HG03097 (cell line): ENCODE measurements around the gene SARNP.
"Not testable (repeated sequence)": the region's sequence is repeated elsewhere in the genome, so short reads cannot be mapped to it uniquely, and the experiment has no call there.

ENCODE experiments used
- ATAC-seq: cut with Tn5 transposase; IDR thresholded peaks from one replicate; pipeline ENCODE4 v1.9.1; 2021; ENCODE audit not compliant: unreplicated experiment, low FRiP score

Gene SARNP

DNA sequence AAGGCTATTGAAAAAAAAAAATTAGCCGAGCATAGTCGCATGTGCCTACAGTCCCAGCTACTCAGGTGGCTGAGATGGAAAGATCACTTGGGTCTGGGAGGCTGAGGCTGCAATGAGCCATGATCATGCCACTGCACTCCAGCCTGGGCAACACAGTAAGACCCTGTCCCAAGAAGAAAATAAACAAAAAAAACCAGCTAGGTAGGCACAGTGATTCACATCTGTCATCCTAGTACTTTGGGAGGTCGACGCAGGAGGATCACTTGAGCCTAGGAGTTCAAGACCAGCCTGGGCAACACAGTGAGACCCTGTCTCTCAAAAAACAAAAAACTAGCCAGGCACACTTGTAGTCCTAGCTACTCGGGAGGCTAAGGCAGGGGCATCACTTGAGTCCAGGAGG, 8.2 kb downstream of the SARNP start:
- ATAC-seq = no peak

DNA sequence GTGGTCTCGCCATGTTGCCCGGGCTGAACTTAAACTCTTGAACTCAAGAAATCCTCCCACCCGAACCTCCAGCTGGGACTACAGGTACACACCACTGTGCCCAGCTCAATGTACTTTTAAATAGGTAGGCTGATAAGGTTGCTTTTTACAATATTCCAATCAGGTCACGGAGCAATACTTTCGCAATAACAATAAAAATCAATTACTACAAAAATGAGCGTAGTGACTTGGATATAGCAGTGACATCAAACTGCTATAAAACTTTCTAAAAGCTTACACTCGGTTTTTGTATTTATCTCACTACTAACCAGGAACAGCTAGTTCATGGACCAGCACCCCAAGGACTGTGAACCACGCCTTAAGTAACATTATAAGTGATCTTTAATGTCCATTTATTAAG, 10.5 kb downstream of the SARNP start:
- no peak for ATAC-seq

DNA sequence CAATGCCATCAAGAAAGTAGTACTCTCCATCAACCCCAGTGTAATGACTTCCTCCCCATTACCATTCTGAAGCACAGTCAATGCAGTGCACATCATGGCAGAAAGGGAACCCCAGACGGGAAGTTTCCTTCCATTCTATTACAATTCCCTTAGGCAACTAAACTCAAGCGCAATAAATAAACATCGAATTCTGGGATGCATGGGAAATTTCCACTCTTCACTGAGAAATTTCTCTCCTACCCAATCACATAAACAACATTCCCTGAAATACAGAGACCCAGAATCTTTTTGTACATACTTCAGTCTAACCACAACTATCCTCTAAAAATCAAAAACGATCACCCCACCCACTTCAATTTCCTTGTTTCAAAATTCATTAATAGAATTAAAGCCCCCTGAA, 20.0 kb downstream of the SARNP start:
- no peak for ATAC-seq

DNA sequence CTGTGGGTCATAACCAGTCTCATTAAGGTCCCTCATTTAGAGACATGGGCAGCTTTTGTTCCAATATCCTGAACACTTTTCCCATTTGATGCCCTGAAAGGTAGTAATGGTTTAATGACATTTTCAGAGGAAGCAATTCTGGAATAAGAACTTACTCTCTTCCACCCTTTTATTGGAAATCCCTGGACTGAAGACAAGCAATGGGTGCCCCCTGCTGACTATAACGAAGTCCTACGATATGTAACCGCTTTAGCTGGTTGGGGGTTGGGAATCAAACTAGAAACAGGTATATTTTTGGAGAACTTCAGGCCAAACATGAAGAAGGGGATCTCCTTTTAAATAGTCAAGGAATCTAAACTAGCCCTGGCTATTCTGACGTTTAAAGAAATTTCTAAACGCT, 20.5 kb downstream of the SARNP start:
- no peak for ATAC-seq

DNA sequence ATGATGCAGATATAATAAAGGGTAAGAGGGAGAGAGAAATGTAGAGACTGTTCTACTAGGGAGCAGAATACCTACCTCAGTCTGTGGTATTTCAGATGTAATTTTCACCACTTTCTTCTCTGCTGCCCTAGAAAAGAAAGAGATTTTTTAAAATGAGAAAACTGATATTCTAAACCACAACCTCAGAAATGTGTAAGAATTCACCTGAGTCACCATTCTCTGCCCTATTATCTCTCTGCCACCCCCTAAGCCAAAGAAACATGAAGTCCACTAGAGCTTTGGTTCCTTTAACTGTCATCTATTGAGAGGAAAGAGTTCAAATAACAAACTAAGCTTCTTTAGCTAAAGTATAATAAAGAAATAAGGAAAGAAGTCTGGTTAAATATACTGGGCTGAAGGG, 21.6 kb downstream of the SARNP start:
- no peak for ATAC-seq

DNA sequence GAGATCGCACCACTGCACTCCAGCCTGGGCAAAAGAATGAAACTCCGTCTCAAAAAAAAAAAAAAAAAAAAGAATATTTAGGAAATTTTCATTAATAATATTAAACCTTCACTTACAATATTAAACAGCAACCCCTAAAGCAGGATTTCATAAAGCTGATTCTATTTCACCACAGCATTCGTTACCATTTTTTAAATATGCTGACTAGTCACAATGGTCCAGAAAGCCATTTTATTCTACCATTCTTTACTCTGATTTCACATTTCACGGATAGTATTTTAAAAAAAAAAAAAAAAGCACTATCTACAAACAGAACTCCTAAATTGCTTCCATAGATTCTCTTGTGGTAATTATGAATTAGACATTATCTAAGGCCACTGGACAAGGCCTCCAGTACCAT, 27.6 kb downstream of the SARNP start:
- no peak for ATAC-seq

DNA sequence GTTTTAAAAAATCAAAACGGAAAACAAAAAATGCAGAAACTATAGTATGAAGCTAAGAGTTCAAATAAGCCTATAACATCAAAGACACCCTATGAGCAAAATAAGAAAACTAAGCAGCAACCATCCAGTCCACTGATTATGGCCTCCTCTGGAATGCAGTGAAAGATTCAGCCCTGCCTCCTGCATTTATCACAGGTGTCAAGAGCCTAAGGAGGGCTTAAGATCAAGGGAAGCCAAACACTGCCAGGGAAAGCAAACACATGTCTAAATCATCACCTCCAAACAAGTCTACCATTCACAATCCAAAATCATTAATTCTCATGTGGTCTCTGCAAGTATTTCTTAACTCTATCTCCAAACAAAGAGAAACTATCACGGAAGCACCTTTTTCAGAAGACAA, 28.4 kb downstream of the SARNP start:
- ATAC-seq = no peak

DNA sequence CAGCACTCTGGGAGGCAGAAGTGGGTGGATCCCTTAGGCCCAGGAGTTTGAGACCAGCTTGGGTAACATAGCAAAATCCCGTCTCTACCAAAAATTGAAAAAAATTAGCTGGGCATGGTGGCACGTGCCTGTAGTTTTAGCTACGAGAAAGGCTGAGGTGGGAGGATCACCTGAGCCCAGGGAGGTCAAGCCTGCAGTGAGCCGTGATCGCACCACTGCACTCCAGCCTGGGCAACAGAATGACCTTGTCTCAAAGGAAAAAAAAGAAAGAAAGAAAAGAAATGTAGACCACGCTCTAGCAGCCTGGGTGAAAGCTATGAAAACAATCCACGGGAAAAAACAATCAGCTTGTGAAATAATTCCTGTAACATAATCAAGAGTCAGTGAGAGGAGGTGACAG, 29.0 kb downstream of the SARNP start:
- no peak for ATAC-seq

DNA sequence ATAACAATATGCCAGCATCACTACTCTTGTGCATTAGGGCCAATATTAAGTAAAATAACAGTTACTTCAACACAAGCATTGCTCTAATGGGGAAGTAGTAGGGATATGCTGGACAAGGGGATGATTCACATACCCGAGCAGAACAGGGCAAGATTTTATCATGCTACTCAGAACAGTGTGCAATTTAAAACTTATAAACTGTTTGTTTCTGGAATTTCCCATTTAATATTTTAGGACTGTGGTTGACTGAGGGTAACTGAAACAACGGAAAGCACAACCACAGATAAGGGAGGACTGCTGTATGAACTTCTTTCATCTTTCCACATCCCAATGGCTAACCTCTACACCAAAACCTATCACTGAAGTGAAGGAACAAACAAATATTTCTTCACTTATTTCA, 36.8 kb downstream of the SARNP start:
- ATAC-seq = no peak

DNA sequence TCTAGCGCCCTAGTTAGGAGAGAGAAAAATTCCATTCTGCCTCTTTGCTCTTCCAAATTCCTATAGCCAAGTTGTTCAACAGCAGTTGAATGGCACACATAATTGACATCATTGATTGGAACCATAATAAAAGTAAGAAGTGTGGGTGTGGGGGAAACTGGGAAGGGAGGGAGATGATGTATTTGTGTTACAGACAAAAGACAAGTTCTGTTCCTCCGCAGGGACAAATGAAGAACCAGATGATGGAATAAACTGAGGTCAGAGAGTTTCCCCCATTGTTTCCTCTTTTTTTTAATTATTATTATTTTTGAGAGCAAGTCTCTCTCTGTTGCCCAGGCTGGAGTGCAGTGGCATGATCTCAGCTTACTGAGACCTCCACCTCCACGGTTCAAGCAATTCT, 39.7 kb downstream of the SARNP start:
- ATAC-seq = no peak

DNA sequence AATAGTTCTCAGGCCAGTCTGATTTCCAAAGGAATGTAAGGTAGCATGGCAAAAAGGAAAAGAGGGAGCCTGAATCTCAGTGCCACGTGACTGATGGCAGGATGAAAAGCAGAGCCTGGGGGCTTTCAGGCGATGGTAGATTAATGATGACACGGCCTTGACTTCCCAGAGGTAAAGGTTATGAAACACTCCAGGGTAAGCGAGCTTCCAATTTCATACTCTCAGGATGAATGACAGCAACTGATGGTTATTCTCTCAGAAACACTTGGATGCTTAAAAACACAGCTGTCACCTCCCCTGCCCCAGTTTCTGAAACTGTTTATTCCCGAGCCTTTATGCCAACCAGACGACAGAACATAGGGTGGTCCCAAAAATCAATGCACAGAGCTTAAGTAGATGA, 45.8 kb downstream of the SARNP start:
- no peak for ATAC-seq

DNA sequence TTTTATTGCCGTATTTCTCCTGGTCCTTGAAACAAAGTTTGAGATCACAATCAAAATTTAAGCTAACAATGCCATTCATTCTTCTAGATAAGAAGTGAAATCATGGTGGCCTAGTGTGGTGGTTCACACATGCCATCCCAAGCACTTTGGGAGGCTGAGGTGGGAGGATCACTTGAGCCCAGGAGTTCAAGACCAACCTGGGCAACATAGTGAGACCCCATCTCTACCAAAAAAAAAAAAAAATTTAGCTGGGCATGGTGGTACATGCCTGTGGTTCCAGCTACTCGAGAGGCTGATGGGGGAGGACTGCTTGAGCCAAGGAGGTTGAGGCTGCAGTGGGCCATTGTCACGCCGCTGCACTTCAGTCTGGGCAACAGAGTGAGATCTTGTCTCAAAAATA, 50.4 kb downstream of the SARNP start:
- ATAC-seq = no peak

DNA sequence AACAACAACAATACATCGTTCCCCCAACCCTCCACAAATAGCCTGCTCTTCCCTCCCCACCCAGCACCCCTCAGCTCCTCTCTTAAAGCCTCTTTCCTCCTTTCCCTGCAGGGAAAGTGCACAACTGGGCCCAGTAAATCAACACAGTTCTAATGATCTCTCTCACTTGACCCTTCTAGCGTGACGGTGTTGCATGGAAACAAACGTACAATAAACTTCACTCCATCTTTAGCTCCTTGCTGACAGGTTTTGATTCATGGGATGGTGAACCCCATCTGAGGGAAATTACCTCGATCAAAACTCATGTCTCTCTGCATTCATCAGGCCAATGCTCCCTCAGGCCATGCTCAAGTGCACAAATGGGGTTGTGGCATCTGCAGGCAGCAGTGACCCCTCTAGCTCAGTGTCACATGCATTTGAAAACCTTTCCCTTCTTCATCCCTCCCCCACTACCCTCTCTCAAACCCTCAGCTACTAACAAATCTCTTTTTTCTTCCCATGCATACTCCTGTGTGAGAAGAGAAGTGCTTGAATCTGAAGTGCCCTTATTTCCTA, 51.7 kb downstream of the SARNP start:
- ATAC-seq = no peak

DNA sequence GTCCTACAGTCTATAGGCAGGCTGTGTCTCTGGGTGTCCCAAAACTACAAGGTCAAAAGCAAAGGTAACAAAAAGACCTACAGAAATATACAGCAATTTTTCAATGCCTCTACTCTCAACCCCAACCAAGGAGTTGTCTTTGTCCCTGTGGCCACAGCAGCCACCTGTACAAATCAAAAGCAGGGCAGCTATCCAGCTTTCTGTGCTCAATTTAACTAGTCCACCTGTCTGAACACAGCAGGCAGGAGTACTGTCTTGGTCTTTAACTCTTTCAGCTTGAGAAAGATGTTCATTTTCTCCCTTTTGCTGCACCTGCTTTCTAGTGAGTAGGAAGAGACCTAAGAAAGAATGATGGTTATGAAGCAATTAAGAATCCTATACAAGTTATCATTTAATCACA, 54.9 kb downstream of the SARNP start:
- no peak for ATAC-seq

DNA sequence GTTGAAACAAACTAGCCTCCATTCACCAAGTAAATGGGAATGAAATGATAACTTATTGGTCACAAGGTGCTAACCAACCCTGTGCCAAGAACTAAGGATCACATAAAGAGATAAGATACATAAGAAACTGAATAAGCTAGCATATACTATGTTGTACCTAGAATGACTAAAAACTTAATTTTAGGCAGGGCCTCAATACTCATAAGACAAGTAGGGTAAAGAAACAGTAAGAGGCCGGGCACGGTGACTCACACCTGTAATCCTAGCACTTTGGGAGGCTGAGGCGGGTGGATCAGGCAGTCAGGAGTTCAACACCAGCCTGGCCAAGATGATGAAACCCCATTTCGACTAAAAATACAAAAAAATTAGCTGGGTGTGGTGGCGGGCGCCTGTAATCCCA, 56.9 kb downstream of the SARNP start:
- ATAC-seq = no peak

DNA sequence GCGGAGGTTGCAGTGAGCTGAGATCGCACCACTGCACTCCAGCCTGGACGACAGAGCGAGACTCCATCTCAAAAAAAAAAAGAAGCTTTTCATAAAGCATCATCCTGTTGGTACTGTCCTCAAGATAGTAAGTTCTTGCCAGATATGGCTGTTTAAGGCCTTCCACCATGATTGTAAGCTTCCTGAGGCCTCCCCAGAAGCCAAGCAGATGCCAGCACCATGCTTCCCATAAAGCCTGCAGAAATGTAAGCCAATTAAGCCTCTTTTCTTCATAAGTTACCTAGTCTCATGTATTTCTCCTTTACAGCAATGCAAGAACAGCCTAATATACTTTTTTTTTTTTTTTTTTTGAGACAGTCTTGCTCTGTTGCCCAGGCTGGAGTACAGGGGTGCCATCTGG, 58.9 kb downstream of the SARNP start:
- ATAC-seq = not testable (repeated sequence)

DNA sequence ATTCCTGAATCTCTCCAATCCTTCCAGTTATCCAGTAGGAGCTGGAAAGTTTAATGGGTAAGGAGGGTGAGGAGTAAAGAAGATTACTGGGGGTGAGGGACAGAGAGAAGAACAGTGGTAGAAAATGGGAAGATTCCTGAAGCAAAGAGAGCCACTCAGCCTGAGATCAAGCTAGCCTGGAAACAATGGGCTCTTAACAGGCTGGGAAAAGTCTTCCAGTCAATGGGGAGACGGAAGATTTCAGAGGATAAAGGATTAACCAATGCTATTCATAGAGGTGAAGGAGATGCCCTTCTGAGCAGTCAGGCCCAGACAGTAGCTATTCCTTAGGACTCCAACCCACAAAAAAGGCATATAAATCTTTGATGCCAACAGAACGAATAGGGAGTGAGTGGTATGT, 59.8 kb downstream of the SARNP start:
- ATAC-seq = no peak

DNA sequence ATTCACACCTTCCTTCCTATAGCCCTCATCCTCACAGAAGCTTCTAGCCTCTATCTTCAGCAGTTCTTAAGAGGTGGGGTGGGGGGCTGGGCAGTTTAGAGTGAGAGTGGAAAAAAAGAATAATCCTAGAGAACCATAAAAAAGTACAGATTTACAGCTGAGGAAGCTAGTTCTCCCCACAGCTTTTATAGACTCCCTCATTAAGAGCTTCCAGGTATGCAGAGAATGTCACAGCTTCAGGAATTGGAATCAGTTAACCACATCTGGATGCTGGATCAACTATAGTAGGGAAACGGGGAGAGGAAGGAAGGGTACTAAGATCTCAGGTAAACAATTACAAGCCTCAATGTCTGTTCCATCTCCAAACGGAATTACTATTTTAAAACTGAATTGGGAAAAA, 62.3 kb downstream of the SARNP start:
- ATAC-seq = no peak

DNA sequence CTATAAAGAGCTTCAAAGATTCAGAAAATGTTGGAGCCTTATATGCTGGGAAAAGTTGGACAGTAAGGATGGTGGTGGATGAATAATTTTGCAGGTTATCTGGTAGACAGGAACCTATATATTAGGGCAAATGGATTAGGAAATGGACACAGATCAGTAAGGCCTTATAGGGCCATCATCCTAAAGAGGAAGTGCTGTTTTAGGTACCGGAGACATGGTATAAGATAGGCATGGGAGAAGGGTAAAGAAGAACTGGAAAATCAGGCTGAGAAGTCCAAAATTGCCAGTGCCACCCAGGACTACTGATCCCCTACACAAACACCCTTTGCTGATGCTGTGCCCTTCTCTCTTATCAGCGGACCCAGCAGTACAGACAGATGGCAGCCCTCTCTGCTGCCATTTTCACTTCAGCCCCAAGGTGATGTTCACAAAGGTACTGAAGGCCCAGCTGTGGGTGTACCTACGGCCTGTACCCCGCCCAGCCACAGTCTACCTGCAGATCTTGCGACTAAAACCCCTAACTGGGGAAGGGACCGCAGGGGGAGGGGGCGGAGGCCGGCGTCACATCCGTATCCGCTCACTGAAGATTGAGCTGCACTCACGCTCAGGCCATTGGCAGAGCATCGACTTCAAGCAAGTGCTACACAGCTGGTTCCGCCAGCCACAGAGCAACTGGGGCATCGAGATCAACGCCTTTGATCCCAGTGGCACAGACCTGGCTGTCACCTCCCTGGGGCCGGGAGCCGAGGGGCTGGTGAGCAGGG, 69.1 kb downstream of the SARNP start:
- no peak for ATAC-seq

DNA sequence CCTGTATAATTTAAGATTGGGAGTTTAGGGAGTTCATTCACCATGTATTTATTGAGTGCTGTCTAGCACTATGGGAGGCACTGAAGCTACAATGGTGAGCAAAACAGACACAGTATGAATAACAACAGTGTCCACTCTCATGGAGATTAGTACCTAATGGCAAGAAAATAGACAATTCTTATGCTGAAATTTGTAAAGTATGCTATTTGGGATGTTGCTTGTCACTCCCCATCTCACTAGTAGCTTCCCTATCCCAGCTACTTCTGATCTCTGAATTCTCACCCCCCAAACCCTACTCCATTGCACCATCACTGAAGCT, 70.7 kb downstream of the SARNP start:
- ATAC-seq = no peak

DNA sequence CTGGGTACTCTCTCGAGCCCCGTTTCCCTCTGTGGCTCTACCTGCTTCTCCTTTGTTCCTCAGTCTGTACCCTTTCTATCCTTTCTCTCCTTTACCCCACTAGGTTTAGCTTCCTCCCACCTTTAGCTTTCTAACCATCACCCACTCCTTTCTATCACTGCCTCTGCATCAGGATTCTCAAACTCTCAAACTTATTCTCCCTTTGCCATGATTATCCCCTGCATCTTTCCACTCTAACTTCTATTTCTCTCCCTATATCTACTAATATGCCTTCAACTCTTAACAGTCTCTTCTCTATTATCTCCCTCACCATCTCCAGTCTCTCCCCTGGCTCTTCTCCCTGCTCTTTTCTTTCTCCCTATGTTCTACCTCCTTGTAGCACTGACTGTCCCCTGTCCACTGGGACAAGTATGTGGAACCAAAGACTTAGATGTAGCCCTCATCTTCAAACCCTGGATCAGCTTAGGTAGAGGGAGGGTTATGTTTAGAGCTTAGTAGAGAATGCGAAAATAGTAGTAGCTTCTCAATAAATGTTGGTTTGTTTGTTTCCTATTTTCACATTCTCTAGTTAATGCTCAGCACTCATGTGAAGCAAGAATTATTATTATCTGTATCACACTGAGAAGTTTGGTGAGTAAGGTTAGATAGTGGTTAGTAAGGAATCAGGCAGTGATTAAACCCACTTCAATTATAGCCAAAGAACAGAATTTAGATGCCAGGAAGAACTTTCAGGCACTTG, 71.2 kb downstream of the SARNP start:
- no peak for ATAC-seq
